GM12873 (cell line): ENCODE results near the gene FGD4.

Source experiments
- CTCF ChIP-seq: IDR thresholded peaks from 2 replicates; pipeline ENCODE4 v1.5.1; 2012; ENCODE audit warnings: low read depth, mild to moderate bottlenecking, moderate library complexity, low read length, control low read depth; ENCODE audit not compliant: insufficient read depth; ENCODE audit errors: missing control alignments

Gene FGD4

DNA sequence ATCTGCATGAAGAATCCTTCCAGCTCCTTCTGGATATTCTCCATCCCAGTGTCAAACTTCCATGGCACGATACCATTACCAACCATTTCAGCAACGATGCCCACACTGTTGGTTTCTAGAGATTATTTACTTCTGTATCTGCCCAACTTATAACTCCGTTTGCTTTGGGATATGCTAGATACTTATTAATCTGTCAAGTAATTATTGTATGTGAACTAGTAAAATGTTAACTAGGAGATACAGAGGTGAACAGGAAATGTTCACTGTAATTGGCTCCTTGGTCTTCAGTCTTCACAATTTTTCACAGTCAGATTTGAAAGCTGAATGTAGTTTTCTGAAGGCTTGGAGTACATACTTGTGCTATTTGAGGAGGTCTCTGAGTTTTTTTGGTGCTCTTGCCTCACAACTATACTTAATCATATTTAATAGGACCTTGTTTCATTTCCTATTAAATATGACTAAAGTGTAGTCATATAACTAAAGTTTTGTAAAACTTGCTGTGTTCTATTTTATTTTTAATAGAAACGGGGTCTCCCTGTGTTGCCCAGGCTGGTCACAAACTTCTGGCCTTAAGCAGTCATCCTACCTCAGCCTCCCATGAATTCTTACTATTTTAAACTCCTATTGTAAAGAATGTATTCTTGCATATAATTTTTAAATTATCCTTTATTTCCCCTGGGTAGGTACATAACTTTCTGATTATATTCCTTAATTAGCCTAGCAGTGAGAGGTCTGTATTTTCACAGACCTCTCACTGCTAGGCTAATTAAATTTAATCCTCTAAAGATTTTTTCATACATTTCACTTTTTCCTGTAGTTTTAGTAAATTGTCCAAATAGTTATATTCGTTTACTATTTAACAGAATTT, 79.7 kb downstream of the FGD4 start:
- TF ChIP-seq CTCF, result no peak

DNA sequence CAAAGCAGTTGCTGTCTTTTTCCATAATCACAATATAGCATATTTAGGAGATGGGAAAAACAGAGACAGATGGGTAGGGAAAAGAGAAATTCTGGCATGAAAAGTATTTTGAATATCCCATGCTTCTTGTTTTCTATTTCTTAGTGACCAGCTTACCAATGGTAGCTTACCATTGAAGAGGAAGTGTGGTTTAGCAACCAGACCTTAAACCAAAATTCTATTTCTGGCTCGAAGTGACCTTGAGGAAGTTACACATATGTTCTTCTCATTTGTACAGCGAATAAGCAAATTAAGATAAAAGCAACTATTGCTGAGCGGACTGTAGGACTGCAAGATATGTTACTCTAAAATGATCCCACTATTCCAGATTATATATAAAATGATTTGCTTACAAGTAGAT, 82.9 kb downstream of the FGD4 start:
- TF ChIP-seq CTCF, result no peak

GRCh38 chr12:32483499-32483898, 84.1 kb downstream of the FGD4 start:
- no peak for TF ChIP-seq CTCF

DNA sequence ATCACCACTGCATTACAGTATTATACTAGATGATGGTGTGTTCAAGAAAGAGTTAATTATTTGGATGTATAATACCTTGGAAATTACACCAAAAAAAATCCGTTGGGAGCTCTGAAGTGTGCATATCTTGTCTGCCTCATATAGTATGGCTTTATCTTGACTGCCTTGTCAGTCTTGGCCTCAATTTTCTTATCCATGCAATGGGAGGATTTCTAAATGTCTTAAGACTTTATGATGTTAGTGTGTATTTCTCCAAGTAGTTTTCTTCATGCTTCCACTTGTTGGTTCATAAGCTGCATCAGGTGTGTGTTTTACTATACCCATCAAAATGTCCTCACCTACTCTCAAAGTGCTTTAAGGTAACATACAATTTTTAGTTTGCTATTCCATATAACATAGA, 84.6 kb downstream of the FGD4 start:
- no peak for TF ChIP-seq CTCF

GRCh38 chr12:32486158-32486557, 86.8 kb downstream of the FGD4 start:
- no peak for TF ChIP-seq CTCF

GRCh38 chr12:32488132-32488531, 88.8 kb downstream of the FGD4 start:
- TF ChIP-seq CTCF, result no peak

DNA sequence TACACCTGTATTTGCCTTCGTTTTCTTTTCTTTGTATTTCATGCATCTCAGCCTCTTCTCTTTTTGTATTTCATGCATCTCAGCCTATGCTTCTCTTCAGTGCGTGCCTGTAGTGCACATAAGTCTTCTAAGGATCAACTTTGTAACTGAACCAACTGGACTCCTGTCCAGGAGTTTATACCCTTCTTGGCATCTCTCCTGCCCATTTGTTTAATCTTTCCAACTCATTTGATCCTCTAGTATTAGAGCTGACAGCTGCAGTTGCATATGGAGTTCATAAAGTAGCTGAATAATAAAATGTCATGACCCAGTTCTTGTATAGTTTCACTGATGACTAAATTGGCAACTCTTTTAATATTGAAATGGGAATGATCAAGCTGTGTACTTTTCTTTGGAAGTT, 89.7 kb downstream of the FGD4 start:
- no peak for TF ChIP-seq CTCF
